Endothelial cell of umbilical vein (primary cell): ENCODE measurements around the gene FBXL14. TPM values are rescaled to one million over a fixed set of nuclear protein-coding genes. Genes with fewer than 3 reads are reported as not detected.

Source experiments
- BruUV-seq: library from RNA; stranded (reverse); fragments of 400-500 nt; replicated peaks from 2 replicates; lab custom pipeline; 2021; lab: Mats Ljungman, UMichigan
- CTCF ChIA-PET: fragments of 300-600, 350-600 bp; sonication (Branson Sonifier 250); formaldehyde crosslinking; loops from one replicate; lab custom pipeline; 2021; ENCODE audit warnings: antibody characterized with exemption, inconsistent platforms; lab: Charles Lee
- POLR2A ChIA-PET: fragments of 300-600, 350-600 bp; sonication (Branson Sonifier 250); formaldehyde crosslinking; loops from one replicate; lab custom pipeline; 2021; ENCODE audit warnings: antibody characterized with exemption, inconsistent platforms; lab: Charles Lee
- DNase-seq: peaks from one replicate; pipeline ENCODE4 v3.0.0-alpha.2; 2011; ENCODE audit warnings: low read depth, low spot score
- FAIRE-seq: peaks from 2 replicates; lab custom pipeline; 2011; peaks lifted over from hg19 to GRCh38; lab: Jason Lieb, UNC
- H2AFZ ChIP-seq: 2 replicates; pipeline ENCODE4 v1.6.0; 2012; ENCODE audit warnings: low read depth, low read length, control low read depth, inconsistent platforms
- H3K27ac ChIP-seq: 2 replicates; pipeline ENCODE4 v1.5.1; 2011; ENCODE audit warnings: low read depth, mild to moderate bottlenecking, control low read depth, low read length, moderate library complexity; ENCODE audit not compliant: insufficient read depth
- H3K27me3 ChIP-seq, 2 experiments: 2 replicates each; pipeline versions ENCODE4 v1.6.0 to v1.6.1; 2011; ENCODE audit warnings: low read length in 2 of 2, mixed read lengths in 1 of 2; ENCODE audit not compliant: control insufficient read depth in 2 of 2, insufficient read depth in 2 of 2
- H3K36me3 ChIP-seq, 2 experiments: 2 replicates in 1 of 2; 3 replicates in 1 of 2; pipeline ENCODE4 v1.5.1; 2011; ENCODE audit warnings: low read length in 2 of 2, mild to moderate bottlenecking in 1 of 2, moderate library complexity in 1 of 2; ENCODE audit not compliant: control insufficient read depth in 2 of 2, insufficient read depth in 2 of 2; ENCODE audit errors: extremely low read depth in 1 of 2
- H3K4me1 ChIP-seq: 3 replicates; pipeline ENCODE4 v1.5.1; 2011; ENCODE audit warnings: mild to moderate bottlenecking, low read length; ENCODE audit not compliant: control insufficient read depth, insufficient read depth; ENCODE audit errors: extremely low read depth
- H3K4me2 ChIP-seq: 2 replicates; pipeline ENCODE4 v1.6.1; 2011; ENCODE audit warnings: low read length, control low read depth, mixed read lengths; ENCODE audit not compliant: insufficient read depth
- H3K4me3 ChIP-seq, 3 experiments: fragments of 200-600 bp in 1 of 3; sonication (generic), shearing (Covaris generic) in 1 of 3; replicated peaks in 1 of 3; 2 replicates each; pipeline ENCODE4 v1.5.1; 2011 to 2016; ENCODE audit warnings: control low read depth in 3 of 3, low read length in 3 of 3, mild to moderate bottlenecking in 2 of 3, inconsistent platforms in 1 of 3, low read depth in 1 of 3, moderate library complexity in 1 of 3; ENCODE audit not compliant: insufficient read depth in 1 of 3
- H3K79me2 ChIP-seq: 2 replicates; pipeline ENCODE4 v1.6.0; 2012; ENCODE audit warnings: low read length, inconsistent platforms; ENCODE audit not compliant: control insufficient read depth, insufficient read depth
- H3K9ac ChIP-seq: replicated peaks from 2 replicates; pipeline ENCODE3; 2011; ENCODE audit warnings: low read length, control low read depth; ENCODE audit not compliant: insufficient read depth; ENCODE audit errors: extremely low read depth
- H3K9me1 ChIP-seq: replicated peaks from 3 replicates; pipeline ENCODE4 v1.6.0; 2011; ENCODE audit warnings: mild to moderate bottlenecking, low read length; ENCODE audit not compliant: control insufficient read depth, insufficient read depth; ENCODE audit errors: extremely low read depth
- H3K9me3 ChIP-seq: replicated peaks from 2 replicates; pipeline ENCODE4 v1.5.1; 2012; ENCODE audit warnings: low read length, inconsistent platforms; ENCODE audit not compliant: control insufficient read depth, insufficient read depth
- H4K20me1 ChIP-seq: replicated peaks from 2 replicates; pipeline ENCODE3; 2011; ENCODE audit warnings: mild to moderate bottlenecking, low read length; ENCODE audit not compliant: control insufficient read depth, insufficient read depth; ENCODE audit errors: extremely low read depth
- CTCF ChIP-seq, 2 donors: IDR thresholded peaks; 1 replicate in 1 of 2; 2 replicates in 1 of 2; pipeline ENCODE4 v1.5.1; 2011; ENCODE audit warnings: low read length in 2 of 2, mild to moderate bottlenecking in 2 of 2, moderate library complexity in 2 of 2, control low read depth in 1 of 2, inconsistent platforms in 1 of 2, low read depth in 1 of 2; ENCODE audit not compliant: insufficient read depth in 1 of 2; ENCODE audit errors: extremely low read depth in 1 of 2
- EZH2 ChIP-seq: IDR thresholded peaks from 2 replicates; pipeline ENCODE4 v1.6.1; 2012; ENCODE audit warnings: borderline replicate concordance, low read depth, mild to moderate bottlenecking, moderate library complexity, low read length, inconsistent platforms; ENCODE audit not compliant: severe bottlenecking
- FOS ChIP-seq: IDR thresholded peaks from 2 replicates; pipeline ENCODE4 v1.6.1; 2011; ENCODE audit warnings: mild to moderate bottlenecking, low read length, moderate library complexity, borderline replicate concordance; ENCODE audit not compliant: insufficient read depth
- GATA2 ChIP-seq: IDR thresholded peaks from 2 replicates; pipeline ENCODE4 v1.7.0; 2011; ENCODE audit warnings: low read depth, mild to moderate bottlenecking, moderate library complexity, mixed read lengths, low read length; ENCODE audit not compliant: insufficient read length, insufficient read depth
- JUN ChIP-seq: IDR thresholded peaks from 2 replicates; pipeline ENCODE4 v1.6.1; 2011; ENCODE audit warnings: borderline replicate concordance, low read depth; ENCODE audit not compliant: insufficient read length, insufficient read depth
- MYC ChIP-seq: IDR thresholded peaks from one replicate; pipeline ENCODE4 v1.6.1; 2011; ENCODE audit warnings: mild to moderate bottlenecking, low read depth, low read length
- dilution Hi-C: fragments of 300-500 bp; cut with MboI; formaldehyde crosslinking; loops from one replicate; pipeline ENCODE4 v1.15.0; 2019; ENCODE audit warnings: low sequenced_read_pairs; ENCODE audit not compliant: extremely low pct_ligation_motif_present
- intact Hi-C: fragments of 100-400 bp; cut with micrococcal nuclease; formaldehyde crosslinking; loops from one replicate; pipeline ENCODE4 v1.10.0; 2022
- polyA plus RNA-seq, 4 experiments: library from polyadenylated mRNA; depleted of rRNA in 3 of 4; stranded (reverse) in 3 of 4; unstranded in 1 of 4; fragments of >200 nt; gene quantifications; 2 replicates each; pipeline versions ENCODE4 v1.2.1 to v1.2.3, GENCODE V29; 2011 to 2012; ENCODE audit warnings: missing spikeins in 1 of 4
- total RNA-seq: library from RNA; stranded (reverse); gene quantifications from 2 replicates; pipeline ENCODE4 v1.2.3, GENCODE V29; 2021

FBXL14 gene
- total and polyA plus RNA-seq, 2 donors (not counting 3 experiments of a cell fraction or from before 2014, with no cell fraction given) = 11.3 to 15.7 TPM

- Histone ChIP-seq H2AFZ (no peak overlapping the region), H3K9me3 (no peaks in the 10 kb centered on the region), H3K36me3 (no peaks in the 10 kb centered on the region), H3K79me2 (no peaks in the 10 kb centered on the region), H3K9ac (no peak overlapping the region), H3K4me3 (no peak overlapping the region), H3K9me1 (no peaks in the 10 kb centered on the region), H3K27me3 (peaks cover 1 to 3% of the 10 kb centered on the region in 2 experiments), H3K27ac (no peak overlapping the region), H3K4me2 (no peak overlapping the region), H3K4me1 (peaks cover 7% of the 10 kb centered on the region), H4K20me1 (no peaks in the 10 kb centered on the region)
- intact Hi-C loops (no loop called here), dilution Hi-C loops (no loop called here)
- no TSS peak for BruUV-seq
- TF ChIP-seq FOS (peak; percentile 66), JUN (peak; percentile 38), EZH2 (no peak), GATA2 (no peak), CTCF (IDR thresholded peaks at IDR 0.05; ENCODE audit: extremely low read depth in 1 of 2, insufficient read depth in 1 of 2, low read depth in 1 of 2, low read length in 2 of 2) (no peak), MYC (no peak)
- ChIA-PET POLR2A (no interaction called here), CTCF (interaction anchor here (0.6 kb wide), 1 partner anchor 16 kb away, joined by 4 read pairs; no protein-coding TSS in a partner anchor)
- FAIRE-seq (peak; percentile 26), DNase-seq (peak; percentile 30)
Measured at GRCh38 chr12:1618489-1618888, 24.1 kb upstream of the FBXL14 start.
